Nephron (organoid): ENCODE measurements around the gene NPIPB2.
"Not testable (repeated sequence)": the region's sequence is repeated elsewhere in the genome, so short reads cannot be mapped to it uniquely, and the experiment has no call there.

Experiments
- H3K27ac Mint-ChIP-seq, 3 experiments: 2 replicates each; pipeline ENCODE4 v1.8.0; 2020; ENCODE audit warnings: mixed read lengths in 3 of 3, mild to moderate bottlenecking in 2 of 3, moderate library complexity in 1 of 3
- H3K27me3 Mint-ChIP-seq: 2 replicates; pipeline ENCODE4 v1.8.0; 2021; ENCODE audit warnings: low read depth, mild to moderate bottlenecking, moderate library complexity, mixed read lengths
- H3K36me3 Mint-ChIP-seq: 2 replicates; pipeline ENCODE4 v1.8.0; 2020; ENCODE audit warnings: low read depth, mixed read lengths
- H3K4me1 Mint-ChIP-seq: 2 replicates; pipeline ENCODE4 v1.8.0; 2020; ENCODE audit warnings: mixed read lengths
- H3K4me3 Mint-ChIP-seq, 3 experiments: 2 replicates each; pipeline ENCODE4 v1.8.0; 2020; ENCODE audit warnings: mild to moderate bottlenecking in 3 of 3, mixed read lengths in 3 of 3, moderate library complexity in 2 of 3
- H3K9me3 Mint-ChIP-seq: 2 replicates; pipeline ENCODE4 v1.8.0; 2020; ENCODE audit warnings: mixed read lengths
- TF ChIP-seq, protein P1 (sequence below), 3 experiments: fragments of 200-600 bp; sonication (generic); IDR thresholded peaks; one replicate each; pipeline ENCODE4 v1.5.0; 2021; ENCODE audit warnings: antibody characterized with exemption in 3 of 3; ENCODE audit not compliant: unreplicated experiment in 3 of 3

NPIPB2 gene

DNA sequence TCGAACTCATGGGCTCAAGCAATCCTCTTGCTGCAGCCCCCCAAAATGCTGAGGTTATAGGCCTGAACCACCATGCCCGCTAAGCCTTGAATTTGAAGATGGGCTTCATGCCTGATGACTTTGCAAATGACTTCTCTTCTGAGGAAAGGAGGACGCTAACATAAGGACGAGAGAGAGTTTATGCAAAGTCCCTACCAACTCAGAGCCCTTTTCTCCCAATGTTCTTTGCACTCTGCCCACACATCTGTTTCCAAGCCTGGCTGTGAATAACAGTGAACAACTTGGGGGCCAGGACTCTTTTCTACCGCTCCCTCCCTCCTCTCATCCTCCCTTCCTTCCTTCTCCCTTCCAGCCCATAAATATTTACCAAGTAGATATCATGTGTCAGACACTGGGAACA is 8.5 kb upstream of the NPIPB2 start:
- TF ChIP-seq, protein P1, sequence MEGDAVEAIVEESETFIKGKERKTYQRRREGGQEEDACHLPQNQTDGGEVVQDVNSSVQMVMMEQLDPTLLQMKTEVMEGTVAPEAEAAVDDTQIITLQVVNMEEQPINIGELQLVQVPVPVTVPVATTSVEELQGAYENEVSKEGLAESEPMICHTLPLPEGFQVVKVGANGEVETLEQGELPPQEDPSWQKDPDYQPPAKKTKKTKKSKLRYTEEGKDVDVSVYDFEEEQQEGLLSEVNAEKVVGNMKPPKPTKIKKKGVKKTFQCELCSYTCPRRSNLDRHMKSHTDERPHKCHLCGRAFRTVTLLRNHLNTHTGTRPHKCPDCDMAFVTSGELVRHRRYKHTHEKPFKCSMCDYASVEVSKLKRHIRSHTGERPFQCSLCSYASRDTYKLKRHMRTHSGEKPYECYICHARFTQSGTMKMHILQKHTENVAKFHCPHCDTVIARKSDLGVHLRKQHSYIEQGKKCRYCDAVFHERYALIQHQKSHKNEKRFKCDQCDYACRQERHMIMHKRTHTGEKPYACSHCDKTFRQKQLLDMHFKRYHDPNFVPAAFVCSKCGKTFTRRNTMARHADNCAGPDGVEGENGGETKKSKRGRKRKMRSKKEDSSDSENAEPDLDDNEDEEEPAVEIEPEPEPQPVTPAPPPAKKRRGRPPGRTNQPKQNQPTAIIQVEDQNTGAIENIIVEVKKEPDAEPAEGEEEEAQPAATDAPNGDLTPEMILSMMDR (IDR thresholded peaks at IDR 0.05; ENCODE audit: unreplicated experiment in 3 of 3) = no peak
- Mint-ChIP-seq H3K27me3 (no peaks in the 10 kb centered on the region), H3K9me3 (no peaks in the 10 kb centered on the region), H3K4me1 (peaks cover 6% of the 10 kb centered on the region), H3K36me3 (no peaks in the 10 kb centered on the region), H3K27ac (peak overlapping the region in 2 of 3 experiments; percentile 39 to 78), H3K4me3 (no peak overlapping the region)

DNA sequence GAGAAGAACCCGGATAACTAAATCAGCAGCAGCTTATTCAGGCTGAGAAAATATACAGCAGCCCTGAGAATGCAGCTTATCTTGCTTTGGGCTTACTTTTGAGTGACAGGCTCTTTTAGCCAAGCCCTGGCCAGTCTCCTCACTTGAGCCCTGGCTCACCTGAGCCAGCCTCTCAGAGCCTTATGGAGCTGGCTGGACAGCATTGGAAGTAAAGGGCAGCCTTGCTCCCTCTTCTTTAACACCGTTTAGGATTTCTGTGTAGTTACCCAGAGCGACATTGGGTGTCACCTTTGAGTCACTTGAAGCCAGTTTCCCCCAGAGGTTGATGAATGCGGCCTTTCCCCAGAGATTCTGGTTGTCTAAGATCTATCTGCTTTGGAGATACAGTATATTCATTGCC is 7.7 kb upstream of the NPIPB2 start:
- TF ChIP-seq, protein P1 (IDR thresholded peaks at IDR 0.05; ENCODE audit: unreplicated experiment in 3 of 3) = peak; percentile 31 to 48 (median 44)
- Mint-ChIP-seq H3K27me3 (no peaks in the 10 kb centered on the region), H3K4me1 (peaks cover 6% of the 10 kb centered on the region), H3K27ac (peak overlapping the region in 1 of 3 experiments; percentile 7), H3K9me3 (no peaks in the 10 kb centered on the region), H3K4me3 (no peak overlapping the region), H3K36me3 (no peaks in the 10 kb centered on the region)

DNA sequence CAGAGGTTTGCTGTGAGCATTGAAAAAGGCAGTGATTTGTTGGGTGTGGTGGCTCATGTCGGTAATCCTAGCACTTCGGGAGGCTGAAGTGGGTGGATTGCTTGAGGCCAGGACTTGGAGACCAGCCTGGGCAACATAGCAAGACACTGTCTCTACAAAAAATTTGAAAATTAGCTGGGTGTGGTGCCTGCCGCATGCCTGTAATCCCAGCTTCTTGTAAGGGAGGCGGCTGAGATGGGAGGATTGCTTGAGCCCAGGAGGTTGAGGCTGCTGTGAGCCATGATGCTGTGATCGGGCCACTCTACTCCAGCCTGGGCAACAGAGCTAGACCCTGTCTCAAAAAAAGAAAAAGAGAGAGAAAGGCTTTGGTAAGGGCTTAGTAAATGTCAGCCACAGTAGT is 7.0 kb upstream of the NPIPB2 start:
- no peaks in the 10 kb centered on the region for H3K9me3 Mint-ChIP-seq
- H3K4me3 Mint-ChIP-seq = no peak overlapping the region
- TF ChIP-seq, protein P1 (IDR thresholded peaks at IDR 0.05; ENCODE audit: unreplicated experiment in 3 of 3) = no peak
- H3K4me1 Mint-ChIP-seq = peaks cover 6% of the 10 kb centered on the region
- no peaks in the 10 kb centered on the region for H3K27me3 Mint-ChIP-seq
- H3K27ac Mint-ChIP-seq = no peak overlapping the region
- no peaks in the 10 kb centered on the region for H3K36me3 Mint-ChIP-seq

DNA sequence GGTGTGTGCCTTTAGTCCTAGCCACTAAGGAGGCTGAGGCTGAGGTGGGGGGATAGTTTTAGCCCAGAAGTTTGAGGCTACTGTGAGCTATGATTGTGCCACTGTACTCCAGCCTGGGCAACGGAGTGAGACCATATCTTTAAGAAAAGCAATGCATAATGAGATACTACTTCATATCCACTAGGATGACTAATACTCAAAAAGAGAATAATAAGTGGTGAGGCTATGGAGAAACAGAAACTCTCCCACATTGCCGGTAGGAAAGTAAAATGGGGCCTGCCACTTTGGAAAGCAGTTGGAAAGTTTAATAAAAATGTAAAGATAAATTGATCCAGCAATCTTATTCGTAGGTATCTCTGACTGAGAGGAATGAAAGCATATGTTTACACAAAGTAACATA is 4.6 kb upstream of the NPIPB2 start:
- no peaks in the 10 kb centered on the region for H3K9me3 Mint-ChIP-seq
- peaks cover 6% of the 10 kb centered on the region for H3K4me1 Mint-ChIP-seq
- no peaks in the 10 kb centered on the region for H3K36me3 Mint-ChIP-seq
- no peaks in the 10 kb centered on the region for H3K27me3 Mint-ChIP-seq
- no peak overlapping the region for H3K27ac Mint-ChIP-seq
- no peak overlapping the region for H3K4me3 Mint-ChIP-seq
- TF ChIP-seq, protein P1 (IDR thresholded peaks at IDR 0.05; ENCODE audit: unreplicated experiment in 3 of 3) = no peak

DNA sequence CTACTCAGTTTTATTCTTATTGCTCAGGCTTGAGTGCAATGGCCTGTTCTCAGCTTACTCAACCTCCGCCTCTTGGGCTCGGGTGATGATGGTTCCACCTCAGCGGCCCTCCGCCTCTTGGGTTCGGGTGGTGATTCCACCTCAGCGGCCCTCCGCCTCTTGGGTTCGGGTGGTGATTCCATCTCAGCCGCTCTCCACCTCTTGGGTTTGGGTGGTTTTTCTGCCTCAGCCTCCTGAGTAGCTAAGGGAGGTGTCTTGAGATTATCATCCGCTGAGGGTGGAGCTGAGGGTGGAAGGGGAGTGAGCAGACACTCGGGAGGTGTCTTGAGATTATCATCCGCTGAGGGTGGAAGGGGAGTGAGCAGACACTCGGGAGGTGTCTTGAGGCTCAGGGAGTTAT is 14.5 kb downstream of the NPIPB2 start:
- not testable (repeated sequence) for H3K4me3 Mint-ChIP-seq, H3K27ac Mint-ChIP-seq, H3K9me3 Mint-ChIP-seq, H3K4me1 Mint-ChIP-seq, H3K27me3 Mint-ChIP-seq, H3K36me3 Mint-ChIP-seq

DNA sequence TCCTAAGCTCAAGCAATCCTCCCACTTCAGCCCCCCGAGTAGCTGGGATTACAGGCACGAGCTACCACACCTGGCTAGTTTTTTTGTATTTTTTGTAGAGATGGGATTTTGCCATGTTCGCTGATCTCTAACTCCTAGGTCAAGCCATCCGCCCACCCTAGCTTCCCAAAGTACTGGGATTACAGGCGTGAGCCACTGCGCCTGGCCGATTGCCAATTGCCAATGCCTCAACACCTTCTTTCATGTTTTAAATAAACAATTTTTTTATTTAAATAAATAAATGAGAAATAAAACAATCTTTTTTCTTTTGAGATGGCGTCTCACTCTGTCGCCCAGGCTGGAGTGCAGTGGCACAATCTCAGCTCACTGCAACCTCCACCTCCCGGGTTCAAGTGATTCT is 17.8 kb downstream of the NPIPB2 start:
- H3K4me1 Mint-ChIP-seq, H3K4me3 Mint-ChIP-seq, H3K36me3 Mint-ChIP-seq, H3K9me3 Mint-ChIP-seq, H3K27ac Mint-ChIP-seq, H3K27me3 Mint-ChIP-seq: not testable (repeated sequence)

DNA sequence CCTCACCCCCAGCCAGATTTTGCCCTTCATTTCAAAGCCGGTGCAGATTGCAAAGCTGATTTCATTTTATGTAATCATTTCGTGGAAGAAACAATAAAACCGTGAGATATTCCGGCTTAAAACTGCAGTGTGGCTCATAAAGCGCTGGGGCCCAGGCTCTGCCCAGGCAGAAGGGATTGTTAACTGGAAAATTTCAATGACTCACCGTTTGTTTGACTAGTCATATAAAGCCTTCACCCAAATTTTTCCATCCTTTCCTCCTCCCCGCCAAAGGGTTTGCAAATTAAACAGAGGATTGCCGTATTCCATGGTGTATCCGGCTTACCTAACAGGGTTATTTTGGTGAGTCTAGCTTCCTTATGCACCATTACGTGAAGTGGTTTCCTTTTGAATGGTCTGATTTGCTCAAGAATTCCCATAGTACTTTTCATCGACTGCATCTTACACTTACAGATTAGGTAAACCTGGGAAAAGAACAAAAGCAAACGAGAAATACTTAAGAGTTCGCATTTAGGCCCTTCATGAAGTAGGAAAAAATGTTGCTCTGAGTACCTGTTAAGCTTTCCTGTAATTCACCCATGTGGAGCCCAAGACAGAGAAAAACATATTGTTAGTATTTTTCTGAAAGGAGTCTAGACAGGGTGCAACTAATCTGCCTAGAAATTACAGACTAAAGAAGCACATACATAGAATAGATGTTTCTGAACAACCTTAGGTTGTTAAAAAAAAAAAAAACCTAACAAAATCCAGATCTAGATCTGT is 25.1 kb downstream of the NPIPB2 start:
- H3K4me1 Mint-ChIP-seq = peaks cover 24% of the 10 kb centered on the region
- H3K27ac Mint-ChIP-seq = peak overlapping the region; percentile 75 to 91 (median 89)
- TF ChIP-seq, protein P1 (IDR thresholded peaks at IDR 0.05; ENCODE audit: unreplicated experiment in 3 of 3) = no peak
- H3K9me3 Mint-ChIP-seq = no peaks in the 10 kb centered on the region
- no peaks in the 10 kb centered on the region for H3K36me3 Mint-ChIP-seq
- no peaks in the 10 kb centered on the region for H3K27me3 Mint-ChIP-seq
- peak overlapping the region; percentile 86 to 92 (median 92) for H3K4me3 Mint-ChIP-seq
